Adrenal gland (tissue), 5 donors: Measurements from ENCODE around the gene ID1.

ENCODE experiments used
- CTCF ChIP-seq, 6 experiments: fragments of 450-650 bp in 4 of 6; fragments of 200-600 bp in 2 of 6; sonication (generic) in 1 of 6; IDR thresholded peaks; 1 replicate in 5 of 6; 2 replicates in 1 of 6; pipeline versions ENCODE4 v1.5.1 to v1.8.0; 2016 to 2021; ENCODE audit warnings: antibody characterized with exemption in 6 of 6, mild to moderate bottlenecking in 2 of 6, moderate library complexity in 1 of 6
- POLR2A ChIP-seq, 2 donors: fragments of 450-650 bp; IDR thresholded peaks; one replicate each; pipeline ENCODE4 v1.6.1; 2017; ENCODE audit warnings: antibody characterized with exemption in 2 of 2, mild to moderate bottlenecking in 2 of 2, moderate library complexity in 1 of 2
- donor health status: DM: no; HTN: no; CAD: no.

- no peak for TF ChIP-seq CTCF (IDR thresholded peaks at IDR 0.05)
- TF ChIP-seq POLR2A (IDR thresholded peaks at IDR 0.05) = no peak
Measured at GRCh38 chr20:31587545-31588389, 17.3 kb upstream of the ID1 start.
